ENCODE results near the gene ITPRID1. TPM values are rescaled to one million over a fixed set of nuclear protein-coding genes. Genes with fewer than 3 reads are reported as not detected.
A peak's percentile ranks its signal among the peaks of the same experiment; 100 is the strongest.

Gene ITPRID1
- total and polyA plus RNA-seq, 2 of the 8 experiments (the other 6 are each of a cell fraction or from before 2014, with no cell fraction given): 0.09 to 0.47 TPM

- H3K23me2 ChIP-seq (ENCODE audit: low read depth, low read length): no peaks in the 10 kb centered on the region
Observed at GRCh38 chr7:31487476-31487875, 26.4 kb upstream of the ITPRID1 start.

More at GRCh38 chr7:31487476-31487875, 26.4 kb upstream of the ITPRID1 start:
- no peak overlapping the region for H3K4me3 ChIP-seq (ENCODE audit: extremely low read depth in 1 of 4, insufficient read depth in 2 of 4, low read depth in 3 of 4, low read length in 4 of 4)
- no peak overlapping the region for H2BK120ac ChIP-seq (replicated peaks; ENCODE audit: low read depth, low read length)
- 90% methylated on average over 1 of the region's 1 CpG; no CpG with 5 or more reads in 1 of the 2 experiments for WGBS, 2 experiments (ENCODE audit: extremely low coverage in 1 of 2, insufficient coverage in 1 of 2, insufficient read length in 1 of 2, insufficient replicate concordance in 2 of 2, low coverage in 1 of 2, low lambda C conversion rate in 2 of 2, missing lambda C conversion rate in 1 of 2)
- H4K5ac ChIP-seq (ENCODE audit: insufficient read length, low read depth, low read length): no peak overlapping the region
- no peak overlapping the region for H3K4ac ChIP-seq (replicated peaks; ENCODE audit: insufficient read length, low read depth, low read length)
- no peak overlapping the region for H2AFZ ChIP-seq (ENCODE audit: low read length)
- ChIA-PET POLR2A (ENCODE audit: partially characterized antibody) (interaction anchor here (1.2 kb wide), 1 partner anchor 295 kb away, joined by 3 read pairs; no protein-coding TSS in a partner anchor), CTCF (ENCODE audit: partially characterized antibody) (interaction anchor here (1.1 to 8.6 kb wide), 8 partner anchors 10 to 165 kb away, joined by 3 to 94 read pairs (median 7); no protein-coding TSS in a partner anchor)
- H3K14ac ChIP-seq (ENCODE audit: insufficient read length): no peak overlapping the region
- no peaks in the 10 kb centered on the region; a peak in 1 of 8 replicates for H3K36me3 ChIP-seq (ENCODE audit: control insufficient read depth in 2 of 4, insufficient read depth in 4 of 4, low read length in 3 of 4)
- H4K8ac ChIP-seq (ENCODE audit: extremely low read depth, insufficient read depth, low read length): no peak overlapping the region
- H3K23ac ChIP-seq (ENCODE audit: insufficient read length): peak overlapping the region; percentile 21
- H3K4me2 ChIP-seq (ENCODE audit: insufficient read depth in 1 of 2, low read depth in 2 of 2, low read length in 2 of 2): no peak overlapping the region
- H3K9me3 ChIP-seq (ENCODE audit: insufficient read depth in 2 of 2, low read depth in 1 of 2, low read length in 1 of 2): no peaks in the 10 kb centered on the region
- no peaks in the 10 kb centered on the region for H3K79me1 ChIP-seq (ENCODE audit: low read depth, low read length)
- H3K4me1 ChIP-seq (replicated peaks in 1 of 4; ENCODE audit: control insufficient read depth in 3 of 4, insufficient read depth in 4 of 4, low read length in 3 of 4): peaks cover 0 to 2% (median 0%) of the 10 kb centered on the region in 4 experiments; a peak in 1 of 7 replicates
- TF ChIP-seq ASH2L (IDR thresholded peaks at IDR 0.05; ENCODE audit: low read length) (no peak), SIX5 (IDR thresholded peaks at IDR 0.05; ENCODE audit: low read depth, low read length) (no peak), CHD2 (IDR thresholded peaks at IDR 0.05; ENCODE audit: low read length) (no peak), RBBP5 (IDR thresholded peaks at IDR 0.05; ENCODE audit: borderline replicate concordance, low read depth, low read length) (no peak), SUZ12 (IDR thresholded peaks at IDR 0.05; ENCODE audit: low read length) (no peak), SP2 (IDR thresholded peaks at IDR 0.05; ENCODE audit: low read length) (no peak), EZH2 (IDR thresholded peaks at IDR 0.05; ENCODE audit: low read depth, low read length, severe bottlenecking) (no peak)
- H4K20me1 ChIP-seq (replicated peaks in 1 of 2; ENCODE audit: control insufficient read depth in 1 of 2, insufficient read depth in 2 of 2, low read length in 2 of 2): no peaks in the 10 kb centered on the region
- H3K27me3 ChIP-seq (replicated peaks in 1 of 4; ENCODE audit: control insufficient read depth in 3 of 4, extremely low read depth in 1 of 4, insufficient read depth in 3 of 4, low read length in 3 of 4): no peaks in the 10 kb centered on the region
- H2AK5ac ChIP-seq (ENCODE audit: low read depth, low read length): peak overlapping the region; percentile 30
- peak overlapping the region; percentile 89; the same call in 1 of the 2 replicates for H2BK5ac ChIP-seq (ENCODE audit: low read depth, low read length)
- H2BK15ac ChIP-seq (ENCODE audit: low read length): no peak overlapping the region
- H3K27ac ChIP-seq (ENCODE audit: low read depth, low read length): no peak overlapping the region
- peak overlapping the region; percentile 55; the same call in 1 of the 2 replicates for H3K18ac ChIP-seq (ENCODE audit: extremely low read depth, low read length)
- H3K56ac ChIP-seq (replicated peaks; ENCODE audit: insufficient read length, low read depth, low read length): no peak overlapping the region
- H4K91ac ChIP-seq (replicated peaks; ENCODE audit: insufficient read length, low read length): peak overlapping the region; percentile 44
- no peak for FAIRE-seq
- no peak for DNase-seq (ENCODE audit: low read depth in 1 of 2, low spot score in 2 of 2)
- H2BK20ac ChIP-seq (ENCODE audit: low read length): peak overlapping the region; percentile 29; the same call in 1 of the 2 replicates
- H2BK12ac ChIP-seq (ENCODE audit: low read depth, low read length): 0 out of 2 replicates have a peak overlapping the region, but pooled peaks have one; percentile 94
- H3K9ac ChIP-seq (replicated peaks in 1 of 4; ENCODE audit: extremely low read depth in 1 of 4, low read depth in 3 of 4, low read length in 3 of 4): no peak overlapping the region; a peak in 1 of 7 replicates
- no peaks in the 10 kb centered on the region for H3K79me2 ChIP-seq (ENCODE audit: control insufficient read depth in 1 of 2, insufficient read depth in 2 of 2, low read length in 2 of 2)
